GM18499 (cell line): ENCODE measurements around the gene SUSD5.

Source experiments
- ATAC-seq: cut with Tn5 transposase; IDR thresholded peaks from one replicate; pipeline ENCODE4 v1.9.1; 2021; ENCODE audit warnings: moderate number of reproducible peaks; ENCODE audit not compliant: insufficient read depth, unreplicated experiment

The SUSD5 gene

DNA sequence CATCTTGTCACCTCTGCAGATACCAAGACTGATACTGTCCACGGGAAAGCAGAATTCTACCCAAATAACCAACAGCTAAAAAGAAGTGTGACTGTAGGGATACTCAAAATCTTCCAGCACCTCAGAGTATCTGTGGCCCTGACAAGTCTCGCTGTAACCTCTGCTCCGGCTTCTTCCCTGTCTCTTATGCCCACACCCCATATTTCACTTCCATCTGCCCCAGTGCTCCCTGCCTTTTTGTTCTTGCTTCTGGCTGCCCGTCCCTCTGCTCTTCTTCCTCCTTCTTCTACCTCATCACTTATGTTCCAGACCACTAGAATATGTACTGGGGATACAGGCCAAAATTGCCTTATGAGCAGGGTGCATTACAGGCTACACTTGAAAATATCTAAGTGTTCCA, 59.4 kb downstream of the SUSD5 start:
- ATAC-seq, result no peak

DNA sequence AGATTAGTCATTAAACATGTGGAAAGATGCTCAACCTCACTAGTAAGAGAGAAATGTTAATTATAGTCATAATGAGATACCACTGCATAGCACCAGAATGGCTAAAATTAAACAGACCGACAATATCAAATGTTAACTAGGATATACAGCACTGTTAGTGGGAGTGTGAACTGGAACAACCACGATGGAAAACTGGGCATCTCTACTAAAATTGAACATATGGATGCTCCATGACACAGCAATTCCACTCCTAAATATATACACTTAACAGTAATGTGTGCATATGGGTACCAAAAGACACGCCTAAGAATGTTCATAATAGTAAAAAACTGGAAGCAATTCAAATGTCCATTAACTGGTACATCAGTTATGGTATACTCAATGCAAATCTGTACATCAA, 63.3 kb downstream of the SUSD5 start:
- no peak for ATAC-seq

DNA sequence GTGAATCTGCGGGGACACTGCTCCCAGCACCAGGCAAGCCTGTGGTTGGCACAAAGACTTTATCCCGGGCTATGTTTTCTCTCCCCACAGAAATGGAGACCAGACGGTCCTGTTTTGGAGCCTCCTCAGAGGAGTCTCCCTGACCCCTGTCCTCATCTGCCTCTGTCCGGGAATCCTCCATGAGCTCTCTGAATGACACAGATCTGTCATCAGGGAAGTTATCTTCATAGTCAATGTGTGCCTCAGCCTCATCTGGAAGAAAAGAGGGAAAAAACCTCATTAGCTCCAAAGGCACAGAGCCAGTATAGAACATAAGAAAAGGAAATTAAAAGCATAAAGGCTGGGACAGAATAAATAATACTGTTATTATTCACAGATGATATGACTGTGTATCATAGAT, 64.8 kb downstream of the SUSD5 start:
- no peak for ATAC-seq

DNA sequence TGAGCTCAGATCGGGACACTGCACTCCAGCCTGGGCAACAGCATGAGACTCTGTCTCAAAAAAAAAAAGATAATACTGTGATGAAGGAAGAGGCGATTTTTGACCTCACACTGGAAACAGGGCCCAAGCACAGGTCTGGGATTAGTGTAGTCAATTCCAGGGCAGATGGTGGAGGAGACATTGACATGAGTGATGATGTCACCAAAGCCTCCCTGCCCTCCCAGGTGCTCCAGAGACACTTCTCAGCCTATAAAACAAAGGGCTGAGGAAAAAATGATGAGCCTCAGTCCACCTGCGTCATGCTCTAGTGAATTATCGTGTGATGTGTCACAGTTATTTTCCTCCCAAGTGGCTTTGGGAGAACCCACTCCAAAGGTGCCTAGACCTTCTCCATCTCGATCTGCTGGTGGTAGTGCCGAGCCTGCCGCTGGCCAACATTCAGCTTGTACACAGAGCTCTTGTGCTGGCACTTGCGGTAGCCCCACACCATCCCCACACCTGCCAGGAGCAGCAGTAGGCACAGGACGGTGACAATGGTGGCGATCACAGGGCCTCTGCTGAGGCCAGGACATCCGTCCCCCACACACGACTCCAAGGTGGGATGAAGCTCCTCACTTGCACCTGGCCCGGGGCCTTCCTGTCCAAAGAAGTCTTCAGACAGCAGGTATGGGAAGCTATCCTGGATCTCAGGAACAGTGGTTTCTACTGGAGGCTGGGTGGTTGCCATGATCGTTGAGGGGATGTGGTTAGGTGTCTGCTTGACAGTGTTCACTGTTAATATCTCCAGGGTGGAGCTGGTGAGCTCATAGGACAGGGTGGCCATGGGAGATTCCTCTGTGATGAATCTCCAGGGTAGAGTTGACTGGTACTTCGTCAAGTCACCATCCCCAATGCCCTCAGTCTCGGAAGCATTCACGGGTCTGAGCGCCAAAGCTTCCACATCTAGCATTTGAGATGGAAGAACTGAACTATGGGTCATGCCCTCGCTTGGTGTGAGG, 65.9 kb downstream of the SUSD5 start:
- no peak for ATAC-seq

DNA sequence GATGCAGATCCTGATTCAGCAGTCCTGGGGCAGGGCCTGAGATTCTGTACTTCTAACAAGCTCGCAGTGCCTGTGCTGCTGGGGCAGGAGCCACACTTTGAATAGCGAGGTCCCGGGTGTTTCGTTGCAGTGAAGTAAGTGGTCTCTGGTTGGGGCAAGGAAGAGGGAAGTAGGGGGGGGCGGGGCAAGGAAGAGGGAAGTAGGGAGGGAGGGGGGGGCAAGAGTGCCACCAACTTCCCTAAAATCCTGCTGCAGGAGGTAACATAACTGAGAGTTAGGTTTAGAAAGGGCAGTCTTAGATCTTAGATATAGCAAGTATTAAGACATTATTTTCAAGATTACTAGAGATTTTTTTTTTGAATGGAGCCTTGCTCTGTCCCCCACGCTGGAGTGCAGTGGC, 69.3 kb downstream of the SUSD5 start:
- no peak for ATAC-seq

DNA sequence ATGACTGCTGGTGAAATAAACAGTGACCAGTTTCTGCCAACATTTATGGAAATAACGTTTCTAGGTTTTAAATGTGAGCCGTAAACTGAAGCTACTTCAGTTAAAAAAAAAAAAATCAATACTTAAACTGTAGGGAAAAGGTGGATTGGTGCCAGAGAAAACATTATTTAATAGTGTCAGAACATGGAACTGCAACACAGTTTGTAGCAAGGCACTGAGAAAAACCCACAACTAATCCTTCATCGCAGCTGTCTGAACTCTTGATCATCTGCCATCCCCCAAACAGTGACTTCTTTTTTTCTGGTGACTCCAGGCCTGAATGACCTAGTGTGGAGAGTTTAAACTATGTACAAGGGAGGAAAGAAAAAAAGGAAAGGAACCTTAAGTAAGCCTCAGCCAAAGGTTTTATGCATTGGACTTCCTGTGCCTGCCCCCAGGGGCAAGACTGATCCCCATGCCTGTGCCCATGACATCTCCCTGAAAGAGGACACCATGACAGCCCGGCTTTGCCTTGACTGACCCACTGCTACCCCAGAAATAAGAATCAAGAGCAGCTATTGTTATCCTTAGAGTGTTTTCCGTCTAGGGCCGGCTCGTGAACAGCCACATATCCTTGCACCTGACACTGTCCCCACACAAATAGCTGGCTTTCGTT, 71.7 kb downstream of the SUSD5 start:
- ATAC-seq, result no peak

DNA sequence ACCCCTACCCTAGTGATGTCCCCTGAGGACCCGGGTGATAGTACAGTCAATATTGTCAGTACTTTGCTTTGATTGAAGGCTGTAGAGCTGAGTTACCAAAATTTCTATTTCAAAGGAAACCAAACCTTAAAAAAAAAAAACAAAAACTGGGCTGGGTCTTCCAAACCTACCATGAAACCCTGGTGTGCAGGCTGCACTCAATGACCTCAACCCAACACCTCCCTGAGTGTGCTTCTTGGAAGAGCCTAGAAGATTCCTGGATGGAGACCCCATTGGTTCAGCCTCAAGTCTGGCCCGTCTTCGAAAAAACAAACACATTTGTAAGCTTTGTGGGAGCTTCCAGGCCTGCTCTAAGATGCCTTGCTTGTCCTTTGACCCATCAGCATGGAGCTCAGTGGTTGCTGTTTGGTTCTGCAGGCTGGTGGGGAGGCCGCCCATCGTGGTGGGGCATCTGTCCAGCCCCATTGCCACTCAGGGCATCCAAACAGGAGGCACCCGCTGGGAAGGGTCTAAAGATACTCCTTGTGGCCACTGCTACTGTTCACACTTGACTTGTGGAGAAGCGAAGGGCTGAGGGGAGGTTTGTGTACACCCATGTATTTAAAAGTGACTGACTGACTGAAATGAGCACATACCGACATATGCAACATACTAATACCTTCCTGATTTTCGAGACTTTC, 72.6 kb downstream of the SUSD5 start:
- ATAC-seq, result no peak

DNA sequence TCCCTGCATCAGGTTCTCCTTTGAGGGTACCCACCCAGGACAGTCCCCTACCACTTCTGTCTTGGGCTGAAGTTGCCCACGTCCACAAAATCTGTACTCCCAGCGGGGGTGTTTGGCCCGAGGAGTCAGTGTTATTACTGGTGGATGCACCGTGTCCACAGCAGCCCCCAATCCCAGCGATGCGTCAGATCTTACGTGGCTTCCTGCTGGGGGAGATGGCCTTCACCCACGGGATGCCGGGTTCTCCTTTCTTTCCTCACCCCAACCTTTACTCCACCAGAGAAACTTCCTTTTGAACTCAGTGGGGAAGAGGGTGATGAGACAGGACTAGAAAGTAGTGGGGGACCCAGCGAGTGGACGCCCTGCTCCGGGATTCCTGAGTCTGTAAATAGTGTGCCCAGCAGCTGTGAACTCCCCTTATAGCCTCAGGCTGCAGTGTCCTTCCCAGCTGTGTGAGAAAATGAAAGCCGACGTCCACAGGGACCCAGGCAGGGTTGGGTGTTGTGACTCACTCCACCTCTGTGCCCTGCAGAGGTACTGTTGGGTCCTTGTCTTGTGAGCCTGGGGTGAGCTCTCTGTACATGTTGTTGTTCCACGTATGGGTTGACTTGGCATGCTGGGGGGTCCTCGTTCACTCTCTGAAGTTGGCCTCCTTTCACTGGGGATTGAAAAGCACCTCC, 73.2 kb downstream of the SUSD5 start:
- ATAC-seq, result no peak

DNA sequence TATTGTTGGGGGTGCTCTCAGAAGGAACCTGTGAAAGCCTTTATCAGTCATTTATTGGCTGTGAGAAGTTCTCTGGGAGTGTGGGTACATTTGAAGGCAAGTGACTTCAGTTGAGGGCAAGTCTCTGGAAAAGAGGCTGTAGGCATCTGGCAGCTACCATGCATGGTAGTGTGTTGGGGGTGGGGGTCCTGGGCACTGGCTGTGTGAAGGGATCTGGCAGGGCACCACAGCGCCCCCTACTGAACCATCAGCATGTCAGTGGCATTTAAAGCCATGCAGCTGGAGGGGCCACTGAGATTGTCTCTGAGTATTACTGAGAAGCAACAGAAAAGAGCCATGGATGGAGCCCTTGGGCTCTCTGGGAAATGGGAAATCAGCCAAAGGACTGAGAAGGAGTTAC, 74.2 kb downstream of the SUSD5 start:
- ATAC-seq, result no peak

DNA sequence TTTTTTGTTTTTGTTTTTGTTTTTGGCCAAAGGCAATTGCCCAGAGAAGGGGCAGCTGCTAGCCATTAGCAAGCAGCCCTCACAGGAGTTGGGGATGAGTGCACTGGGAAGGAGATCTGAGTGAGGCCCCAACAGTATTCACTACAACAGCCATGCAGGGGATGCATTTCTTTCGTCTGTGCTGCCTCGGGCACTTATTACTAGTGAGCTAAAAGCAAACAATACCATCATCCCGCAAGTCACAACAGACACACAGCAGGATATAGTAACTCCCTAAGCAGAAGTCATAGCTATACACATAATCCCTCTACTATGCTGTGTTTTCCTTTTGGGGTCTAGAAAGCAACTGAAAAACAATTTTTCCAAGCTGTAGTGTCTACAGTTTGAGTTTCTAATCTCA, 77.6 kb downstream of the SUSD5 start:
- no peak for ATAC-seq

DNA sequence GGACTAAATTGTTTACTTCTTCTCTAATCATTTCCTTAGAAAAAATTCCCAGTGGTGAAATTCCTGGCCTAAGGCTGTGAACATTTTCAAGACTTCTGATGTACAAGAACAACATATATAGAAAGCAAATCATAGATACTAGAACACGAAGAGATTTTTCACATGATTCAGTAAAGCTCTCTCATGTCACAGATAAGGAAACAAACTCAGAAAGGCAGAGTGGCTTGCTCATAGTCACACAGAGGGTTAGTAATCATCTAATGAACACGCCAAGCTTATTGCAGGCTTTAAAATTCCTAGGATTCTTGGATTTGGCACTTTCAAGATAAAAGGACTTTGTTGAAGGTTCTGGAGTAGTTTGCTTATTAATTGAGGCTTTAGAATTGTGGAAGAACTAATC, 78.6 kb downstream of the SUSD5 start:
- no peak for ATAC-seq

DNA sequence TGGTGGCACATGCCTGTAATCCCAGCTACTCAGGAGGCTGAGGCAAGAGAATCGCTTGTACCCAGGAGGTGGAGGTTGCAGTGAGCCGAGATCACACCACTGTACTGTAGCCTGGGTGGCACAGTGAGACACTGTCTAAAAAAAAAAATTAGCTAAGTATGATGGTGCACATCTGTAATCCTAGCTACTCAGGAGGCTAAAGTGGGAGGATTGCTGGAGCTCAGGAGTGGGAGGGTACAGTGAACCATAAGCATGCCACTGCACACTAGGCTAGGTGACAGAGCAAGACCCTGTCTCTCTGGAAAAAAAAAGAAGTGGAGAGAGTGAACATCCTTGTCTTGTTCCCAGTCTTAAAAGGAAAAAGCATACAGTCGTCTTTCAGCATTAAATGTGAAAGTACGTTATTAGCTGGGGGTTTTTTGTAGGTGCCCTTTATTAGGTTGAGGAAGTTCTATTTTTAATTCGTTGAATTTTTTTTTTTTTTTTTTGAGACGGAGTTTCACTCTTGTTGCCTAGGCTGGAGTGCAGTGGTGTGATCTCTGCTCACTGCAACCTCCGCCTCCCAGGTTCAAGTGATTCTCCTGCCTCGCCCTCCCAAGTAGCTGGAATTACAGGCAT, 79.5 kb downstream of the SUSD5 start:
- ATAC-seq, result peak; percentile 71

DNA sequence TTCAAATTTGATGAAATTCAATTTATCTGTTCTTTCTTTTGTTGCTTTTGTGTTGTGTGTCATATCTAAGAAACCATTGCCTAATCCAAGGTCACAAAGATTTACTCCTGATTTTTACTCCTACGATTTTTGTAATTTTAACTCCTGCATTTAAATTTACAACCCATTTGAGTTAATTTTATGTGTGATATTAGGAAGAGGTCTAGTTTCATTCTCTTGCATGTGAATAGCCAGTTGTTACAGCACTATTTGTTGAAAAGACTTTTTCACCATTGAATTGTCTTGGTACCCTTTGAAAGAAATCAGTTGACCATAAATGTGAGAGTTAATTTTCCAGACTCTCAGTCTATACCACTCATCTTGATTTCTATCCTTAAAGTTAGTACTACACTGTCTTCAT, 80.9 kb downstream of the SUSD5 start:
- ATAC-seq, result no peak

DNA sequence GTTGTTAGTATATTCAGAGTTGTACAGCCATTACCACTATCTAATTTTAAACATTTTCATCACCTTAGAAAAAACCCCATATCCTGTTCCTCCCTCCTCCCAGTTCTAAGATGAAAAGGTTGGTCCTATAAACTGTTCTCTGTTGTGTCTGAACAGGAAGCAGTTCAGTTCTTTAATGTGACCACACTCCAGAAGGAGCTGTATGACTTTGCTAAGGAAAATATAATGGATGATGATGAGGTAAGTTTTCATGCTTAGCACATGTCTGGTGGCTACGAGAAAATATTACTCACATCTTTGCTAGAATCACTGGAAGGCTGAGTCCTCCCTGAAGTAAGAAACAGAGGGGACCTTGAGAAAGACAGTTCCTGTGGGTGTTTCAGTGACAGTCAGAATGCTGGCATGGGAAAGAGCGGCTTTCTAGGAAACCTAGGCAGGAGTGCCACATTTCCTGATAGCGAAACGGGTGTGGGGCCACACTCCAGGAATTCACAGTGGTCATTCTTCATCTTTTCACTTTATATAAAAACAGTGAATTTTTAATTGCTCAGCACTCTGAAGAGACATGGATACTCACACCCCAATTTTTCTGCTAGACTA, 84.5 kb downstream of the SUSD5 start:
- no peak for ATAC-seq

DNA sequence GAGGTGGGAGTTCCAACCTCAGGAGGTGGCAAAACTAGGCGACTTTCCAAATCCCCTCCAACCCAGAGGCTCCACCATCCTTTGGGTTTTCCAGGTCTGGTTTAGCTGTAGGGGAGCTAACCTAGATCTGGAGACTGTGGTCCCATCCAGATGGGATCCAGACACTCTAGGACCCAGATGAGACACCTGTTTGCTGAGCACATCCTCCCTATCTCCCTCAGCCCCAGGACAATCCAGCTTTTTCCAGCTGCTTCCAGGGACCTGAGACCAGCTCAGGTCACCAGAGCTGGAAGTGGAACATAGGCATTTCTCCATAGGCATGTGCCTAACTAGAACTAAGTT, 86.6 kb downstream of the SUSD5 start:
- no peak for ATAC-seq

DNA sequence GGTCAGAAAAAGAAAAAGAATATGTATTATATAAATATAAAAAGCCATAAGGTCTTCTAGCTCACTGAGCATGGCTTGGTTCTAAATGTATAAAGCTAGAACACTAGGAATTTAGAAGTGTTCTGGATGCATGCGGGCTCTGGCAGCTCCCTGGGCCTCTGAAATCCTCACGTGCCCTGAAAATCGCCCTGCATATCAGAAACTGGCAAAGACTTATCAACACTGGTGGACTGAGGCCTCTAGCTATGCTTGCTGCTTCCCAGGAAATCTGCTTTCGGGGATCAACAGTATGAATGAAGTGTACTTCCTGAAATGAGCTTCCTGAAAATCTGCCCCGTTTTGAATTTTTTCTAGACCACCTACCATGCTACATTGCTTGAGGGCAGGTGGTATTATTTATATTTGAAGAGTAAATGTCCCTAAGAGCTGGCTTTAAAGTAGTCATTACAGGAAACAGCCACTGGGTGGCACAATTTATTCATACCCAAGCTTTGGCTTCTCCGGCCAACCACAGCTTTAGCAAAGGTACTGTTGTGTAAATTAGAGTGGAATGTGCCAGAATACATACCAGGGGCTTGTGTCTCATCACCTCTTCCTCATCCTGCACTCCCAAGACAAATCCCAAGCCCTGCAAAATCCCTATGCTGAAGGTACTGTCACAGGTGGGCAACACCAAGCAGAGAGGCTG, 87.1 kb downstream of the SUSD5 start:
- ATAC-seq, result peak; percentile 82

DNA sequence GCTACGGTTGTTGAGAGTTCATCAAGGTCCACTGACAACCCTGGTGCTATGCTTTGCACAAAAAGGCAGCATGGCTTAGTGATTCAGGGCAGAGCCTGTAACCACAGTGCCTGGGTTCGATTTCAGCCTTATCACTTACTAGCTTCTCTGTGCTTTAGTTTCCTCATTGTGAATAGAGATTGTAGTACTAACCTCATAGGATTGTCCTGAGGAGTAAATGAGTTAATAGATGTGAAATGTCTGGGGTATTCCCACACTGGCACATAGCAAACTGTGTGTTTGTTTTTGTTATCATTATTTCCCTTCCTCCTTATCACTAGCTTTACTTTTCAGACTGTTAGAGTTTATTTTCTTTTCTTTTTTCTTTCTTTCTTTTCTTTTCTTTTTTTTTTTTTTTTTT, 88.5 kb downstream of the SUSD5 start:
- ATAC-seq, result no peak

DNA sequence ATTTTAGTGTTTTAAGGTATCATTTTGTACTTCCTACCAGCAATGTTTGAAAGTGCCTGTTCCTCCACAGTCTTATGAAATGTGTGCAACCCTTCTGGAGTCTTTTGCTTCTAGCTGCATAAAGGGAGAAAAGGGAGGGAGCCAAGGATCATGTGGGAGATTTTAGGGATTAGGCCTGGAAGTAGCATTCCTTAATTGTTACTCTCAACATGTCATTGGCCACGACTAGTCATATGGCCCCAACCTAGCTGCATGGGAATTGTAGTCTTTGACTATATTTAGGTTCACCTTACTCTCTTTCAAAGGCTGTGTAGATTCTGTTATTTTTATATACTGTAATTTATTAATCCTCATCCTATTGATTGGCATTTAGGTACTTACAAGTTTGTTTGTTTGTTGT, 89.9 kb downstream of the SUSD5 start:
- ATAC-seq, result no peak

DNA sequence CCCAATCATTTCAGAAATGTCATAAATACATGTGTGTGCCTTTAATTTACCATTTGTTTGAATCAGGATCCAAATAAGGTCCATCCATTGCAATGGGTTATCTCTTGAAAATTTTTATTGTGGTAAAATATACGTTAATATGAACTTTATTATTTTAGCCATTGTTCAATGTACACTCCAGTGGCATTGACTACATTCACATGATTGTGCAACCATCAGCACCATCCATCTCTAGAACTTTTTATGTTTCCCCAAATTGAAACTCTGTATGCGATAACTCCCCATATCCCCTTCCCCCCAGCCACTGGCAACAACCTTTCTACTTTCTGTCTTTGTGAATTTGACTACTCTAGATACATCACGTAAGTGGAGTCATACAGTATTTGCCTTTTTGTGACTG, 92.8 kb downstream of the SUSD5 start:
- no peak for ATAC-seq
